ENCODE measurements around the gene TMBIM4.
A peak's percentile ranks its signal among the peaks of the same experiment; 100 is the strongest.

TMBIM4 gene

DNA sequence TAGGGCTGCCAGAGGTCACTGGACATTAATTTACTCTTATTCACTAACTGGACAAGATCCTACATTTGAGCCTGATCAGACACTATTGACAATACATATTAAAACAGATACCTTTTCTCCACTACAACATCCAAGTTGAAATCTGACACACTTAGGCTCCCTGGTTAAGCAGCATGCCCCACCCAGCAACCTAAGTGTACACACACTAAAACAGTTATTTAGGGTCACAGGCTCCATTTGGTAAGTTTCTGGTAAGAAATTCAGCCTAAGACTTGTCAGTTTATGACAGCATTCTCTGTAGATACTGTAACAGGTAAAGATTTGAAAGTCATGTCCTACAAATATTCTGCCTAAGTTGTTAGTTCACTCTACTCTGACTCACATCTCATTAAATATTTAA lies 27.0 kb downstream of the TMBIM4 start:
- no peak for DNase-seq (ENCODE audit: low read depth in 2 of 3, low spot score in 1 of 3)

DNA sequence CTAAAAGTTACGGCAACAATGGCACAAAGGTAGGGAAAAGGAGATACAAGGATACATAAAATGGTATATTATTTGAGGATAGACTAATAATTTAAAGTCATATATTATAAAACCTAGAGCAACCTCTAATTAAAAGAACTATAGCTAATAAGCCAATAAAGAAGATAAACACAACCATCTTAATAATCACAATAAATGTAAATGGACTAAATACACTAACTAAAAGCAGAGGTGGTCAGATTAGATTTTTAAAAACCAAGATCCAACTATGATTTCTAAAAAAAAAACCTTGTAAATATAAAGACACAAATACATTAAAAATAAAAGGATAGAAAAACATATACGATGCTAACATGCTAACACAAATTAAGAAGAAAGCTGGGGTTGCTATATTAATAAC lies 28.5 kb downstream of the TMBIM4 start:
- DNase-seq (ENCODE audit: low read depth in 2 of 3, low spot score in 1 of 3) = no peak

DNA sequence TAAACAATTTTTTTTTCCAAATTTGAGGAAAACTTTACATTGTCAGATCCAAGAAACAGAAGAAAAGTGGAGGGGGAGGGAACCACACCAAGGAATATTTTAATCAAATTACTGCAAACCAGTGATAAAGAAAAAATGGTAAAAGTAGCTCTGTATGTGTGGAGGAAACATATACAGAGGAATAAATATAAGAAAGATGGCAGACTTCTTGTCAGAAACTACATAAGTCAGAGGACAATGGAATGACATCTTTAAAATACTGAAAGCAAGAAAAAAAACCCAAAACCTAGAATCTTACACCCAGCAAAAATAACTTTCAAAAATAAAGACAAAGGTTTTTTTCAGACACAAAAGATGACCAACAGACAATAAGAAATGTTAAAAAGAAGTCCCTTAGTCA lies 29.1 kb downstream of the TMBIM4 start:
- no peak for DNase-seq (ENCODE audit: low read depth in 2 of 3, low spot score in 1 of 3)

GRCh38 chr12:66139328-66139727 lies 30.5 kb downstream of the TMBIM4 start:
- no peak for DNase-seq (ENCODE audit: low read depth in 2 of 3, low spot score in 1 of 3)

- DNase-seq (ENCODE audit: low read depth in 2 of 3, low spot score in 1 of 3) = no peak
Measured at GRCh38 chr12:66137937-66138336, 31.9 kb downstream of the TMBIM4 start.

DNA sequence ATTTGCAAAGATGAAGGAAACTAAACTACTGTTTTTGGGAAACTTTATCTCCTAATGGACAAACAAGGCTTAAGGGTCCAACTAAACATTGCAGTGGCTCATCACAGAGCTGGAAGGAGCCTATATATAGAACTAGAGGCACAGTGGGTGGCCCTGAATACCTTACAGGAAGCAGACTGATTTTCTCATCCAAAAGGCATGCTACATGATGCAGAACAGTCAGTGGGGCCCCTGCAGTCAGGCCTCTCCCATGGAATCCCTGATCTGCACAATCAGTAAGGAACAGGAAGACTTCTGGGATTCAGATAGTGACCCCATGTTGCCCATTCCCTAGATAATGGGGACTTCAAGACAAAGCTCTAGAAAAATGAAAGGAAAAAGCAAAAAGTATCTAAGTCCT lies 37.4 kb downstream of the TMBIM4 start:
- no peak for DNase-seq (ENCODE audit: low read depth in 2 of 3, low spot score in 1 of 3)

- no peak for DNase-seq (ENCODE audit: low read depth in 2 of 3, low spot score in 1 of 3)
Measured at GRCh38 chr12:66131067-66131688, 38.6 kb downstream of the TMBIM4 start.

DNA sequence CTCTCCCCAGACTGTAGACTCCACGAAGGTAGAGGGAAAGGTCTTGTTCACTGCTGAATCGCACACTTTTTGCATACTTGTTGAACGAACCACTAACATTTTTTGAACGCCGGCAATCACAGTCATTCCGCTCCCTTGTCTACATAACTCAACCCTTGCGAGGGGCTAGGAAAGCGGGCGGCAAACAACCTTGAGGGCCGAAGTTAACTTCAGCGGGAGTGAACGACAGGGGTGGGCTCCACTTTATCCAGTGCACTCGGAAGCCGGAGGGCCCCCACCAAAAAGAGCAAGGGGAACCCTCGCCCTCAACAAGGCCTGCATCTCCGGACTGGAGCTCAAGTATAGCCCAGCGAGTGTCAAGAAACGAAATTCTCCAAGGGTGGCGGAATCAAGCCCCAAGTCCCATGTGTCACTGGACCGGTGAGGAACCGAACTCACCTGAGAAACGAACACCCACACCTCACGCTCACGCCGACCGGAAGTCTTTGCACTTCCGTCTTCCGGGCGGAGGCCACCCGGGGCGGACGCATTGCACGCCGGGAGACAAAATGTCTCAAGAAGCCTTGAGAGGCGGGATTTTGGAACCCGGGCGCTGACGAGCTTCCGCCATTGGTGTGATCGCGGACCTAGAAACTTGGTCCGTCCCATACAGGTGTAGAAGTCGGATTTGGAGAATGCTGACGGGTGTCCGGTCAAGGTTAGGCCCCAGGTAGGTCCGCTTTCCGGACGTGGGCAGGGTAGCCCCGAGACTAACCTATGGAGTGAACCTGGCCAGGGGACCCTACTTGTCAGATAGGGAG lies 39.3 kb downstream of the TMBIM4 start, which contains the start of gene LLPH:
TSS of gene LLPH (minus strand) at position 484 of the 800 bp plus-strand sequence. CDS start 1,644 bp downstream, outside the sequence.
- DNase-seq (ENCODE audit: low read depth in 2 of 3, low spot score in 1 of 3) = peak; percentile 76 to 86 (median 85)

GRCh38 chr12:66129934-66130266 lies 39.9 kb downstream of the TMBIM4 start:
- DNase-seq (ENCODE audit: low read depth in 2 of 3, low spot score in 1 of 3) = no peak

GRCh38 chr12:66127650-66128049 lies 42.1 kb downstream of the TMBIM4 start:
- no peak for DNase-seq (ENCODE audit: low read depth in 2 of 3, low spot score in 1 of 3)

GRCh38 chr12:66120477-66120876 lies 49.3 kb downstream of the TMBIM4 start:
- no peak for DNase-seq (ENCODE audit: low read depth in 2 of 3, low spot score in 1 of 3)

GRCh38 chr12:66119870-66120241 lies 49.9 kb downstream of the TMBIM4 start:
- DNase-seq (ENCODE audit: low read depth in 2 of 3, low spot score in 1 of 3) = no peak

GRCh38 chr12:66119229-66119869 lies 50.4 kb downstream of the TMBIM4 start:
- no peak for DNase-seq (ENCODE audit: low read depth in 2 of 3, low spot score in 1 of 3)

DNA sequence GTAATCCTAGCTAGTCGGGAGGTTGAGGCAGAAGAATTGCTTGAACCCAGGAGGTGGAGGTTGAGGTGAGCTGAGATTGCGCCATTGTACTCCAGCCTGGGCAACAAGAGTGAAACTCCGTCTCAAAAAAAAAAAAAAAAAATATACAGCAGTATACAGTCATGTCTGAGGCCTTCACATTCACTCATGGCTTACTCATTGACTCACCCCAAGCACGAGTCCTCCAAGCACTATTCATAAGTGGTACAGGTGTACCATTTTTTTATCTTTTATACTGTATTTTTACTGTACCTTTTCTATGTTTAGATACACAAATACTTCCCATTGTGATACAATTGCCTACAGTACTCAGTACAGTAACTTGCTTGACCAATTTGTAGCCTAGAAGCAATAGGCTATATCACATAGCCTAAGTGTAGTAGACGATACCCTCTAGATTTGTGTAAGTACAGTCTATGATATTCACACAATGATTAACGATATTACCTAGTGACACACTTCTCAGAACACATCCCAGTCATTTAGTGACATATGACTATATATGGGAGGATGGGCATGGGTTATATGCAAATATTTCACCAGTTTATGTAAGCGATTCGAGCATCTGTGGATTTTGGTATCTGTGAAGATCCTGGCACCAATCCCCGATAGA lies 51.4 kb downstream of the TMBIM4 start:
- no peak for DNase-seq (ENCODE audit: low read depth in 2 of 3, low spot score in 1 of 3)

DNA sequence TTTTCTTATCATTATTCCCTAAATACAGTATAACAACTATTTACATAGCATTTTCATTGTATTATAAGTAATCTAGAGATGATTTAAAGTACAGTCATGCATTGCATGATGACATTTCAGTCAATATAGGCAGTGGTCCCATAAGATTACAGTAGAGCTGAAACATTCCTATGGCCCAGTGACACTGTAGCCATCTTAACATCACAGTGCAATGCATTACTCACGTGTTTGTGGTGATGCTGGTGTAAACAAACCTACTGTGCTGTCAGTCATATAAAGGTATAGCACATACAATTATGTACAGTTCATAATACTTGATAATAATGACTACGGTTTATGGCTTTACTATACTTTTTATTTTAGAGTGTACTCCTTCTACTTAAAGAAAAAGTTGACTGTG lies 52.6 kb downstream of the TMBIM4 start:
- DNase-seq (ENCODE audit: low read depth in 2 of 3, low spot score in 1 of 3) = no peak

DNA sequence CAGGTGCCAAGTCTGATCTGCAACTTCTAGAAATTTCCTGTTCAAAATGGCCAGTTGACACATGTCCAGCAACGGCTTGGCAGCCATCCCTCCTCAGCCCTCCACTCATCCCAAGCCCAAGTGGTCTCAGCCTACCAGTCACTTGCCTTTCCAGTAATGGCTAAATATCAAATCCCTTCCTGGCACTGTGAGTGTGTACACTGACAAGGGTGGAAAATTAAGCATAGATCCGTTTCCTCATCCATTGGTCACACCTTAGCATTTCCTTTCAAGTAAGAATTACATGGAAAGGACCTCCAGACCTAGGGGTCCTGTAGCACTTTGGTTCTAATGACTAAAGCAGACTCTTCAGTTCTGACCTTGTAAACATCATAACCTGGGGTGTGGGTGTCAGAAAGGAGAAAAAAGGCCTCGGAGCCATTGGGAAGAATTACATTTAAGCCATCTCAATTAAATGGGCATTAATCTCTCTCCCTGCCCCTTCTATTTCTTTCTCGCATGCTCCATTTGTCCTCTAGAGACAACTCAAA lies 54.7 kb downstream of the TMBIM4 start:
- no peak for DNase-seq (ENCODE audit: low read depth in 2 of 3, low spot score in 1 of 3)

GRCh38 chr12:66113471-66113870 lies 56.3 kb downstream of the TMBIM4 start:
- no peak for DNase-seq (ENCODE audit: low read depth in 2 of 3, low spot score in 1 of 3)

DNA sequence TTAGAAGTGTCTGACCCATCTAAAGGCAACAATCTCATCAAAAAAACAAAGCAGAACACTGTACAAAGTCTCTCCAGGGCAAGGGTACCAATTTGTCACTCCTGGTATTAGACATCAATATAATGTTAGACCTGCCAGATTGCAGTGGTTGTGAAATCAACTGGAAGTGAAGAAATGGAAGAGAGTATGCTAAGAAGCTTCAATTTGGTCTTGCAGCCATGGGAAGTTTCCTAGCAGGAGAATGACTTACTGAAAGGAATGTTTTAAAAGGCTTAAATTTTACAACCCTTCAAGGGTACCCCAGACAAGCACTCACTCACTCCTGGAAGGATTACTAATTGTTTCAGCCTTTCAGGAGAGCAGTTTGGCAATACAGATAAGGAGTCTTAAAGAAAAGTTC lies 58.2 kb downstream of the TMBIM4 start:
- DNase-seq (ENCODE audit: low read depth in 2 of 3, low spot score in 1 of 3) = no peak

GRCh38 chr12:66109056-66109455 lies 60.7 kb downstream of the TMBIM4 start:
- DNase-seq (ENCODE audit: low read depth in 2 of 3, low spot score in 1 of 3) = no peak

DNA sequence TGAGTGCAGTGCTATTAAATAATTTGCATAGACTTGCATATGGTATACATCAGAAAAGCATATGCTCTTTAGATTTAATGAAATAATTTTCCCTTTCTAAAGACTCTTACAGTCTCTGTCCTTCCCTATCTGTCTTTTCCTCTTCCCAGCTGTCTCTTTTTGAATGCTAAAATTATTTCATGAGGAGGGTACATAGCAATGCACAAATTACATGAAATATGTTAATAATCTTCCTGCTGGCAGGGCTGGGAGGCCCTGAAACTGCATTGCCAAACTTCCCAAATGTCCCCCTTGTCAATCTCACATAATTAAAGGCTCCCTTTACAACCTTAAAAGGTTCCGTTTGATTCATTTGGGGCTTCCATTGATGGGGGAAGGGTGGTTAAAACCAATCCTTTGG lies 61.4 kb downstream of the TMBIM4 start:
- no peak for DNase-seq (ENCODE audit: low read depth in 2 of 3, low spot score in 1 of 3)

- peak in 2 of 3 donors; percentile 6 to 95 for DNase-seq (ENCODE audit: low read depth in 2 of 3, low spot score in 1 of 3)
Measured at GRCh38 chr12:66107451-66107915, 62.3 kb downstream of the TMBIM4 start.
